GM19395 (cell line): Measurements from ENCODE around the gene TMEM184A.

Experiments
- ATAC-seq: cut with Tn5 transposase; IDR thresholded peaks from one replicate; pipeline ENCODE4 v1.9.1; 2021; ENCODE audit warnings: mild to moderate bottlenecking, moderate library complexity; ENCODE audit not compliant: unreplicated experiment

The TMEM184A gene

GRCh38 chr7:1540776-1541271 lies 15.2 kb downstream of the TMEM184A start:
- ATAC-seq: no peak

- ATAC-seq: no peak
These were observed 15.9 kb downstream of the TMEM184A start for GRCh38 chr7:1539882-1540775.

- no peak for ATAC-seq
These were observed 16.7 kb downstream of the TMEM184A start for GRCh38 chr7:1539181-1539881.

GRCh38 chr7:1538544-1539180 lies 17.3 kb downstream of the TMEM184A start:
- ATAC-seq: no peak

- ATAC-seq: no peak
These were observed 18.2 kb downstream of the TMEM184A start for GRCh38 chr7:1537535-1538412.

GRCh38 chr7:1536743-1537534 lies 19.1 kb downstream of the TMEM184A start:
- no peak for ATAC-seq

GRCh38 chr7:1536455-1536742 lies 19.6 kb downstream of the TMEM184A start:
- ATAC-seq: no peak

GRCh38 chr7:1535701-1536454 lies 20.1 kb downstream of the TMEM184A start:
- no peak for ATAC-seq

- ATAC-seq: no peak
These were observed 20.9 kb downstream of the TMEM184A start for GRCh38 chr7:1535100-1535458.

GRCh38 chr7:1534330-1535099 lies 21.5 kb downstream of the TMEM184A start:
- no peak for ATAC-seq

- no peak for ATAC-seq
These were observed 22.3 kb downstream of the TMEM184A start for GRCh38 chr7:1533547-1534329.

GRCh38 chr7:1533255-1533546 lies 22.8 kb downstream of the TMEM184A start:
- ATAC-seq: no peak

- ATAC-seq: no peak
These were observed 23.4 kb downstream of the TMEM184A start for GRCh38 chr7:1532456-1533254.

GRCh38 chr7:1531979-1532455 lies 24.0 kb downstream of the TMEM184A start:
- no peak for ATAC-seq

- ATAC-seq: no peak
These were observed 24.6 kb downstream of the TMEM184A start for GRCh38 chr7:1531263-1531978.

GRCh38 chr7:1530946-1531262 lies 25.1 kb downstream of the TMEM184A start:
- no peak for ATAC-seq
